GM18868 (cell line): ENCODE data around the gene RBMY1E.
"Not testable (repeated sequence)": the region's sequence is repeated elsewhere in the genome, so short reads cannot be mapped to it uniquely, and the experiment has no call there.

Source experiments
- ATAC-seq: cut with Tn5 transposase; IDR thresholded peaks from one replicate; pipeline ENCODE4 v1.9.1; 2021; ENCODE audit warnings: mild to moderate bottlenecking, moderate library complexity; ENCODE audit not compliant: unreplicated experiment

The RBMY1E gene

GRCh38 chrY:21917932-21918331 is at the start of gene RBMY1E:
RBMY1E (minus strand) TSS chrY:21918032; CDS start chrY:21916054, 1,978 bp downstream.
- not testable (repeated sequence) for ATAC-seq

DNA sequence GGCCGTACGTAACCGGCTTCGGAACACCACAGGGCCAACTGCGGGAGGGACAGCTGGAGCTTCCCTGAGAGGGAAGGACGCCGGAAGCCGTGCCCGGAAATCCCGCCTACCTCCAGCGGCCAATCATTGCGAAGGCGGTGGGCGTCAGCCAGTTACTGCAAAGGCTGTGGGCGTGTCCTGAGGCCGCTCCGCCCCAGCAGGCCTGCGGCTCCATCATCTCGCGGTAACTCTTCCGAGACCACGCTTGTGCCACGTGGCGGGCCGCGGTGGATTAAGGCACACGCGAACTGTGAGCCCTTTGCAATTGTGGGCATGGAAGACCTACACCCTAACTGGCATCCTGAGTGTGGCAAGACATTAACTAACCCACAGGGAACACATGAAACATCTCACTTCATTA is 23.4 kb downstream of the RBMY1E start, which contains the start of gene RBMY1D:
TSS of gene RBMY1D (minus strand) at position 101 of the 400 bp plus-strand sequence. CDS start 2,013 bp downstream, outside the sequence.
- not testable (repeated sequence) for ATAC-seq

DNA sequence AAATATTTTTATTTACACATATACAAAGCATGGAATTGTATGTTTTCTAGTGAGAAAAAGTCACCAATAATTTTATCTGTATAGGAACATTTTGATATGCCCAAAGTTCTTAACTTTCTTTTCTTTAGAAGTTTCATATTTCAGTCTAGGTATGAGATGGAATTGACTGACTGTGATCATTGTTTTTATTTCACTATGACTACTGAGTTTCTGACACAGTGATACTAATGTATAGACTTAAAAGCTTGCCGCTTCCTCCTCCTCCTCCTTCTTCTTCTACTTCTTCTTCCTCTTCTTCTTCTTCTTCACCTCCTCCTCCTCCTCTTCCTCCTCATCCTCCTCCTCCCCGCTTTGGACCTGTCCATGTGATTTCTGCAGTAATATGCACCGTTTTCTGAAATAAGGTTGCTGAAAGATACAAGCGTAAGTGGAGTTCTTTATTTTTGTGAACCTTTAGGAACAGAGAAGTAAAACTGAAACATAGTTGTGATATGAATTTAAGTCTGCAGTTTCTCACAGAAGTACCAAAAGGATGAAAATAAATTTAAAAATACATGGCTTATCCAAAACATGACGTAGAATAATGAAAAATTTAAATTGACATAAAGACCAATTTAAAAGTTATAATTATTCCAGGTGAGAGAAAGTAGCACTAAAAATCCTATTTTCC is 48.3 kb downstream of the RBMY1E start:
- peak; percentile 94 for ATAC-seq
